Left lung (tissue), 10 donors: ENCODE measurements around the gene CLDN9. TPM values are rescaled to one million over a fixed set of nuclear protein-coding genes. Genes with fewer than 3 reads are reported as not detected.
A peak's percentile ranks its signal among the peaks of the same experiment; 100 is the strongest.

Experiments
- ATAC-seq: fragments of 200-7000 bp; cut with Tn5 transposase; one replicate; pipeline ENCODE4 v1.9.1; 2020; ENCODE audit warnings: moderate library complexity
- DNase-seq, 4 donors: peaks; one replicate each; pipeline ENCODE4 v3.0.0-alpha.2; 2013 to 2020
- H3K27ac ChIP-seq, 2 donors: fragments of 200-600 bp; sonication (generic) in 1 of 2; one replicate each; pipeline versions ENCODE4 v1.5.0 to v1.8.0; 2020 to 2021
- H3K27me3 ChIP-seq, 2 donors: fragments of 200-600 bp; sonication (generic) in 1 of 2; one replicate each; pipeline versions ENCODE4 v1.5.0 to v1.8.0; 2020 to 2021
- H3K36me3 ChIP-seq, 2 donors: fragments of 200-600 bp; sonication (generic) in 1 of 2; one replicate each; pipeline versions ENCODE4 v1.5.0 to v1.8.0; 2020 to 2021
- H3K4me1 ChIP-seq, 2 donors: fragments of 200-600 bp; one replicate each; pipeline ENCODE4 v1.8.0; 2021
- H3K4me3 ChIP-seq, 2 donors: fragments of 200-600 bp; sonication (generic) in 1 of 2; one replicate each; pipeline versions ENCODE4 v1.5.0 to v1.8.0; 2020 to 2021; ENCODE audit warnings: mild to moderate bottlenecking in 1 of 2
- H3K9me3 ChIP-seq, 2 donors: fragments of 200-600 bp; sonication (generic) in 1 of 2; one replicate each; pipeline versions ENCODE4 v1.5.0 to v1.8.0; 2020 to 2021
- CTCF ChIP-seq, 2 donors: fragments of 200-600 bp; sonication (generic) in 1 of 2; IDR thresholded peaks; one replicate each; pipeline versions ENCODE4 v1.5.0 to v1.8.0; 2021; ENCODE audit warnings: antibody characterized with exemption in 2 of 2
- intact Hi-C, 2 donors: fragments of 100-400 bp; cut with DNase I; formaldehyde crosslinking; loops; one replicate each; pipeline versions ENCODE4 v1.11.2 to v1.14.2; 2022
- polyA plus RNA-seq, 6 donors: library from polyadenylated mRNA; unstranded; fragments of 120-200 nt; gene quantifications; one replicate each; pipeline ENCODE4 v1.2.1, GENCODE V29; 2013; ENCODE audit not compliant: insufficient read length in 6 of 6
- total RNA-seq, 2 donors: library from RNA; stranded (reverse); fragmentation: NEBNext Ultra II Directional; extraction: Animal tissue kit (Norgen Biotek cat#: 25700); gene quantifications; one replicate each; pipeline ENCODE4 v1.2.1, GENCODE V29; 2021
- donor health status: DM: no; HTN: yes; CAD: no.
- donor health status: DM: no; HTN: no; CAD: no.

The CLDN9 gene
- total and polyA plus RNA-seq, 8 donors, result 0.85 to 6.5 (median 5.8) TPM

GRCh38 chr16:2979669-2980226 is 33.0 kb upstream of the CLDN9 start:
- Histone ChIP-seq H3K27ac (no peak overlapping the region), H3K27me3 (no peaks in the 10 kb centered on the region), H3K4me3 (peak overlapping the region; percentile 50 to 70), H3K9me3 (no peaks in the 10 kb centered on the region), H3K36me3 (peaks cover 0 to 11% of the 10 kb centered on the region in 2 donors), H3K4me1 (peaks cover 11 to 42% of the 10 kb centered on the region in 2 donors)
- no peak for TF ChIP-seq CTCF (IDR thresholded peaks at IDR 0.05)
- intact Hi-C loops, result no loop called here
- no peak for ATAC-seq
- DNase-seq, result peak in 1 of 4 donors; percentile 74

- TF ChIP-seq CTCF (IDR thresholded peaks at IDR 0.05), result no peak
- peak within 1 kb of the TSS; percentile 74 to 86 for H3K27ac ChIP-seq
- peak; percentile 91 to 97 (median 93) for DNase-seq
These were observed 32.2 kb upstream of the CLDN9 start, which contains the start of gene PKMYT1 for GRCh38 chr16:2980227-2981176. PKMYT1 (minus strand) TSS chr16:2980446; CDS start chr16:2979657, 789 bp downstream.

GRCh38 chr16:2981177-2981898 is 31.4 kb upstream of the CLDN9 start:
- no peaks in the 10 kb centered on the region for H3K36me3 ChIP-seq
- no peak overlapping the region for H3K27ac ChIP-seq
- H3K27me3 ChIP-seq, result peaks cover 0 to 4% of the 10 kb centered on the region in 2 donors
- peak overlapping the region in 1 of 2 donors; percentile 70 for H3K4me3 ChIP-seq
- DNase-seq (no peak), ATAC-seq (no peak)
- TF ChIP-seq CTCF (IDR thresholded peaks at IDR 0.05), result no peak
- intact Hi-C loops, result no loop called here
- H3K9me3 ChIP-seq, result no peaks in the 10 kb centered on the region
- peaks cover 11 to 42% of the 10 kb centered on the region in 2 donors for H3K4me1 ChIP-seq

More at GRCh38 chr16:2980227-2981176, 32.2 kb upstream of the CLDN9 start, which contains the start of gene PKMYT1:
- peaks cover 11 to 42% of the 10 kb centered on the region in 2 donors for H3K4me1 ChIP-seq
- H3K9me3 ChIP-seq, result no peaks in the 10 kb centered on the region
- intact Hi-C loops, result no loop called here
- peak within 1 kb of the TSS; percentile 50 to 70 for H3K4me3 ChIP-seq
- peaks cover 0 to 3% of the 10 kb centered on the region in 2 donors for H3K36me3 ChIP-seq
- ATAC-seq, result peak; percentile 92
- H3K27me3 ChIP-seq, result no peaks in the 10 kb centered on the region

GRCh38 chr16:2981899-2982250 is 30.8 kb upstream of the CLDN9 start:
- Histone ChIP-seq H3K4me1 (peaks cover 11 to 42% of the 10 kb centered on the region in 2 donors), H3K4me3 (no peak overlapping the region), H3K27ac (no peak overlapping the region), H3K36me3 (no peaks in the 10 kb centered on the region), H3K27me3 (peaks cover 0 to 8% of the 10 kb centered on the region in 2 donors), H3K9me3 (no peaks in the 10 kb centered on the region)
- intact Hi-C loops, result no loop called here
- TF ChIP-seq CTCF (IDR thresholded peaks at IDR 0.05), result no peak
- no peak for ATAC-seq
- no peak for DNase-seq
